Activated T-cell treated with anti-CD3 and anti-CD28 coated beads for 1 hour (primary cell): Measurements from ENCODE around the gene CDS2.

Experiments used
- DNase-seq: peaks from one replicate; pipeline ENCODE4 v3.0.0-alpha.2; 2020; ENCODE audit warnings: low read depth

CDS2 gene

DNA sequence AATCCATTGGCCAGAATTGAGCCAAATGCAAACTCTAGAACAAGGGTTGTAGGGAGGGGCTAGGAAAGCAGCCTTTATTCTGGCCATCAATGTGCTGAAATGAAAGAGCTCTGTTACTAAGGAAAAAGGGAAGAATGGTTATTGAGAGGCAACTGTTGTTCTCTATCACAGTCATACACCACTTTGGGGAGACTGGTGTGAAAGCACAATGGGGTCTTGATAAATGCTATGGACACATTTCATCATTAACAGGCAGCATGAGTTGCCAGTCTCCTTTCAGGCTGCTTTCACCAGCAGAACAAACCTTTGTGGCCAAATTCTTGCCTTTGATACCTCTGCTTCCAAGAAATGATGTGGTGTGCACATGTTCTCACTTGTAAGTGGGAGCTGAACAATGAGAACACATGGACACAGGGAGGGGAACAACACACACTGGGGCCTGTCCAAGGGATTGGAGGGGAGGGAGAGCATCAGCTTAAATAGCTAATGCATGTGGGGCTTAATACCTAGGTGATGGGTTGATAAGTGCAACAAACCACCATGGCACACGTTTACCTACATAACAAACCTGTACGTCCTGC lies 86.2 kb downstream of the CDS2 start:
- DNase-seq = no peak

DNA sequence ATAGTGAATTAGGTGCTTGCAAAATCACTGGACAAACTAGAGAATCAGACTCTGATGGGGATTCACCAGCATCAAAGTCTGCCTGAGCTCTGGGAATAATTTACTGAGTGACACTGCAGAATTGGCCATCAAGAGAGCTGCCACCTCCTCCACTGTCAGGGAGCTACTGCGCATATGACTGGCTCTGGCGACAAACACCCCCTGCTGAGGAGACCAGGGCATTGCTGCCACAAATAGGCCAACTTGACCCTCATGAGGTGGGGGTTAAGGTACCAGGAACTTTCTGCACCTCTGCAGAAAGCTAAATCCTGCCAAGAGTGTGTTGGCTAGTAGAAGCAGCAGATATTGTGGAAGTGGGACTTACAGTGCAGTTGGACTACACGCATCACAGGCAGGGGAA lies 88.0 kb downstream of the CDS2 start:
- DNase-seq = no peak

DNA sequence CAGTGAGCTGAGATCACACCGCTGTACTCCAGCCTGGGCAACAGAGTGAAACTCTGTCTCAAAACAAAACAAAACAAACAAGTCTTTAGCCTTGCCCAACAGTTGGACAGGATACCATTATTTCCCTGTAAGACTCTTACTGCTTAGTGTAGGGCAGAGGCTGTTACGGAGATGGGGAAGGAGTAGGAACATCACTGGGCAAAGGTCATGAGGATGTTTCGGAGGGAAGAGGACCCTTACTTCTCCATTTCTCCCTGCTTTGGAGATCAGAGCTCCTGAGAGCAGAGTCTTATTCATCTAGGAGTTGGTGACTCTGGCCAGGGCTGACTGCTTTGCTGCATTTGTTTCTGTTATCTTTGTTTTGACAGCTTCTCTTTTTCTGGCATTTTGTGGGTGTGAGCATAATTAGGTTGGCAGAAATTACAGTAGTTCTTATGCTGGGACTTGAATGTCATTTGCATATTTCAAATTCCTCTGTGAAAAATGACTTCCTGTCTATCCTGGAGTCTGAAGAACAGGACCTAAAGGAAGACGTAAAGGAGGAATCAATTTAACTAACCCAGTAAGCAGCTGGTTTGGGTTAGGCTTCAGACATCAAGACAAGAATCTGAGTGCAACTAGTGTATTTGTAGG lies 89.0 kb downstream of the CDS2 start:
- DNase-seq = no peak

- DNase-seq = no peak
Observed at GRCh38 chr20:5216663-5217062, 89.9 kb downstream of the CDS2 start.

DNA sequence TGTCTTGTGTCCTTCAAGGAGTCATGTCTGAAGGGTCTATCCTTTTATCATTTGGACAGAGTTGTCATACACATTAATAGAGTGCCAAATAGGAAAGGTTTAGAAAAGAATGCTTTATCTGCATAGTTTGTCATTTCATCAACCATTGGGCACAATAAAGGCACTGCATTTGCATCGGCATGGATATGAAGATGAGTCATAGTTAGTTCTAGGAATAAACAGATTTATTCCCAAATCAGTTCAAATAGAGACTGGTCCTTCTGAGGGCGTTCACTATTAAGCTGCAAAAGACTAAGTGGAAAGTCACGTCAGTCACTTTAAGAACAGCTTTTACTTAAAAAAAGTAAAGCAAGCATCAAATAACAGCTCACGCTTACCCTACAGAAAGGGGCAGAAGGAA lies 90.8 kb downstream of the CDS2 start:
- no peak for DNase-seq

DNA sequence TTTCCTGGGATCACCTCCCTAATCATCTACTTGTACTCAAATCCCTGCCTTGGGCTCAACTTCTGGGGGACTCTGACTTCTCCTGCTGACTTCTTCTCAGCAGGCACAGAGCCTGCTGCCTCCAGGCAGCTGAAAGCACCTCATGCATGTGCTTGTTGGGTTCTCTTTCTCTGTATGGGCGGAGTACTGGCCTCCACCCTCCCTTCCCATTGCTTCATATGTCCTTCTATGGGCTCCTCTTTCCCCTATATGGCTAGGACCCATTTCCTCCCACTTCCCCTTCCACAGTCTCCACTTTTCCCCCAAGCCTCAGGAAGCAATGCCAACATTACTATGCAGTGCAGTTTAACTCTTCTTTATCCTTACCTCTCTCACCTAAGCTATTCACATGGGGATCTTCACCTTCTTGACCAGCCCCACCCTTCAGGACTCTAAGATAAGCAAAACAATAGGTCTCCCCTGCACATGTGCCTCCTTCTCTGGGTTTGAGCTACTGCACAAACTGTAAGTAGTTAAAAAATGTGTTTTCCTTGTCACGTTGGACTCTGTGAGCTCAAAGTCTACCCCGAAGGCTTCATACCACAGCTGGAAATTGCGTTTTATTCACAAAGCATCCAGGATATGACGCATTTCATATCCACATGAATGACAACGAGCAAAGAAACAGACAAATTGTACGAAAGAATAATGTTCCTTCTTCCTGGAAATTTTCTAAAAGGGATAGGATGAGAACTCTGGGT lies 93.7 kb downstream of the CDS2 start:
- DNase-seq = no peak

DNA sequence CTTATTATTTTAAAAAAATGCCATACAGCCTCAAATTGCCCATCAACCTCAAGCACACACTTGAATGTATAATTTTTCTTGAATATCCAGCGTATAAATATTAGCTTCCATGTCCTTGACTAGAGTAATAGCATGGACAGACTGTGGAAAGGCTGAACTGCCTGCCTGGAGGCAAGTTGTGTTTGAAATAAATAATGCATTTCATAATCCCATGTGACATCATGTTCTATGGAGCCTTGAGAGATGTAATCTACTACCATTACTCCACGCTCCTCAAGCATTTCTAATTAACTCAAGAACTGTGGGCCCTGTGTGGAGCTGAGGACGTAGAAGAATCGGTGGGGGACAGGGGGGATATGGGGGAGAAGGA lies 94.2 kb downstream of the CDS2 start:
- no peak for DNase-seq

DNA sequence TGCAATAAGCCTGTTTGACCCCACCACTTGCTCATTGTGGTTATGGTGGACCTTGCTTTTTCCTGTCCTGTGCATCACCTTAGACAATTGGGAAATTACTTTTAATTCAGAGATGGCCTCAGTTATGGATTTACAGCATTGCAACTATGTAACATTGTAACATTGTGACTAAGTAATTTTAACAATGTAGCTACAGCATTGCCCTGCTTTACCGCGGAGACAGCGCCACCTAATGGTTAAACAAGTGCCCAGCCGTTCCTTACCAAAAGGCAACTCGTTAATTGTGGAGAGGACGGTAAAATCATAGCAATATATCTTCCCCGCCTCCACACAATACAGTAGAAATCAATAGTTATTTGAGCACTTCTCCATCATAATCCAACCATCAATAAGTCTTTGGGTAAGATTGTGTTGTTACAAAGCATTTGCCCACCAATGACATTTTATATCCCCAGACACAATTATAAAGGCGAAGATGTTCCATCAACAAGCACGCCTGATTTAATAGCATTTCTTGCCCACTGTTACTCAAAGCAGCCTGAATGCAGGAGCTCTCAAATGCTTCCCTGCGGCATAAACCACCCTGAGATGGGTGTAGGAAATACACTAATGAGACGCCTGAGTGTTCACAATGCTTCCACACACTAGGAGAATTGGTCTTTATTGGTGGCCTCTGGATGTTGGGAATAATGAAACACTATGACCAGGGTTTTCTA lies 96.3 kb downstream of the CDS2 start:
- peak; percentile 39 for DNase-seq

- no peak for DNase-seq
Observed at GRCh38 chr20:5230544-5230943, 103.7 kb downstream of the CDS2 start.

DNA sequence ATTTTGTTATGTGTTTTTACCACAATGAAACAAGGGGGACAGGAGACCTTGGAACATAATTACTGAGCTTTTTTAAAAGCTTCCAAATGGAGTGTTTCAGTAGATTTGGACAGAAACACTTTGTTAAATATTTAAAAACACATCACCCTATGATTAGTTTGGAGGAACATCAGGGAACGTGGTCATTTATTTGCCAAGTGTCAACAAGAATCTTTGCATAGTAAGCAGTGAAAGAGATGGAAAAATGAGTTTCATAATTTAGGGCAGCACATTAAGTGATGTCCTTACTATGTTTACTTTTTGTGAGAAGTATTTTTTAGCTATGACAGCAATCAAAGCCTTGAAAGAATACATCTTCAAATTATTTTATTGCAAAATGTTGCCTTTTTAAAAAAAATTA lies 107.3 kb downstream of the CDS2 start:
- no peak for DNase-seq

- no peak for DNase-seq
Observed at GRCh38 chr20:5234978-5235377, 108.2 kb downstream of the CDS2 start.
